Muscle of leg (tissue), 11 donors: ENCODE measurements around the gene DPYSL5. TPM values are rescaled to one million over a fixed set of nuclear protein-coding genes. Genes with fewer than 3 reads are reported as not detected.

Experiments used
- DNase-seq: peaks from one replicate; pipeline ENCODE4 v3.0.0; 2013
- H3K27ac ChIP-seq: one replicate; pipeline ENCODE4 v1.5.1; 2013; ENCODE audit warnings: mild to moderate bottlenecking, low read length, control low read depth
- H3K27me3 ChIP-seq: one replicate; pipeline ENCODE4 v1.6.1; 2013; ENCODE audit warnings: low read length; ENCODE audit not compliant: control insufficient read depth, insufficient read depth
- H3K36me3 ChIP-seq: one replicate; pipeline ENCODE4 v1.6.1; 2013; ENCODE audit warnings: low read length; ENCODE audit not compliant: control insufficient read depth, insufficient read depth
- H3K4me1 ChIP-seq: one replicate; pipeline ENCODE4 v1.6.1; 2013; ENCODE audit warnings: low read length; ENCODE audit not compliant: control insufficient read depth, insufficient read depth
- H3K4me3 ChIP-seq: one replicate; pipeline ENCODE4 v1.5.1; 2013; ENCODE audit warnings: low read length, control low read depth
- H3K9me3 ChIP-seq: replicated peaks from 2 replicates; pipeline ENCODE4 v1.6.1; 2013; ENCODE audit warnings: low read depth, low read length; ENCODE audit not compliant: control insufficient read depth
- WGBS: methylation state at CpG from one replicate; pipeline ENCODE4 v1.1.5; 2013; ENCODE audit warnings: missing lambda C conversion rate; ENCODE audit not compliant: insufficient coverage; 5-methylcytosine and 5-hydroxymethylcytosine counted together
- polyA plus RNA-seq, 8 donors: library from polyadenylated mRNA; unstranded; fragments of 120-200 nt; gene quantifications; one replicate each; pipeline versions ENCODE4 v1.2.1 to v1.2.3, GENCODE V29; 2013; ENCODE audit warnings: inconsistent platforms in 1 of 8, low replicate concordance in 1 of 8; ENCODE audit not compliant: insufficient read length in 8 of 8, insufficient read depth in 1 of 8
- total RNA-seq: library from RNA; stranded (reverse); fragments of 120-200 nt; gene quantifications from one replicate; pipeline ENCODE4 v1.2.4, GENCODE V29; 2013

The DPYSL5 gene
- total and polyA plus RNA-seq, 9 donors = 10.0 to 33.6 (median 22.0) TPM

DNA sequence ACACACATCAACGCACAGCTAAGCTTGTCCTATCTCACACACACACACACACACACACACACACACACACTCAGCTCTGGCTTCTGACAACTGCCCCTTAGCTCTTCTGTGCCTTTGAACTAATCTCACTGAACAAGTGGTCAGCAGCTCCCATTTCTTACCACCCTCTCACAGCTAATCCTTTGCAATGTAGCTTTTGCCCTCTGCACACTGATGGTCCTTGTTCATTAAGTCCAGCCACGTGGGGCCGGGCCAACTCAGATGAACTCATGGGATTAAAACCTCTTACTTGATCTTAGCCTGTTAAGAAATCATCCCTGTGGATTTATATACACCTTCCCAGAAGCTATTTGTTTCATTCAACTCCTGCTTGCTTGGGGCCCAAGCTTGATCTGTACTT lies 36.6 kb downstream of the DPYSL5 start:
- peak overlapping the region; percentile 68 for H3K27ac ChIP-seq
- no peaks in the 10 kb centered on the region for H3K9me3 ChIP-seq
- WGBS = 55% methylated on average over 3 of the region's 3 CpGs
- peaks cover 8% of the 10 kb centered on the region for H3K27me3 ChIP-seq
- H3K4me1 ChIP-seq = peaks cover 14% of the 10 kb centered on the region
- no peaks in the 10 kb centered on the region for H3K36me3 ChIP-seq
- peak; percentile 75 for DNase-seq
- no peak overlapping the region for H3K4me3 ChIP-seq

DNA sequence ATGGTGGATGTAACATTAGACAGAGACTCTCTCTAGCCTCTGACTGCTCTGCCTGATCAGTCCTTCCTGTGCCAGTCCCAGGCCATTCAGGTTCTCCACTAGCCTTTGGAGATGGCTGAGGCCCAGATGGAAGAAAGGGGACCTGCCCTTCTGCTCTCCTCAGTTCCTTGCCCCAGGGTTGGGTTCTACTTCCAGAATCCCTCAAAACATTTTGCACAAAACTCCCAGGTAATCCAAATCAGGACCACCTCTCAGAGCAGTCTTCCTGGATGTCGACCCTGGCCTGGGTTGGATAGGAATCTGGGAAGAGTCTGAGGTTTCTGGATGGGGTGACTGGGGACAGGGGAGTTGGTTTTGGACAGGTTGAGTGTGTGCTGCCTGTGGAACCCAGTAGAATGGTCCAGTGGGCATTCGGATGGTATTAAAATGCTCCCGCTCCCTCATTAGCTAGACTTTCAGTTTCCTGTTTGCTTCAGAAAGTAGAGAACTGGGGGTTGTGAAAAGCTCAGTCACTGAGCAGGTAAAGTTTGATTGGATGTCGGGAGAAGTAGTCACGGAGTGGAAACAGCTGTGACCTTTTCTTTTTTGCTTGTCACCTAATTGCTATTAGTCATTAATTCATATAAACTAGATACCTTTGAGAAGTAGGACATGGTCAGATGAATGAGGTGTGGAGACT lies 37.9 kb downstream of the DPYSL5 start:
- Histone ChIP-seq H3K4me1 (peaks cover 14% of the 10 kb centered on the region), H3K36me3 (no peaks in the 10 kb centered on the region), H3K27ac (no peak overlapping the region), H3K27me3 (peaks cover 12% of the 10 kb centered on the region), H3K4me3 (no peak overlapping the region), H3K9me3 (no peaks in the 10 kb centered on the region)
- 76% methylated on average over 3 of the region's 5 CpGs for WGBS
- DNase-seq = no peak

DNA sequence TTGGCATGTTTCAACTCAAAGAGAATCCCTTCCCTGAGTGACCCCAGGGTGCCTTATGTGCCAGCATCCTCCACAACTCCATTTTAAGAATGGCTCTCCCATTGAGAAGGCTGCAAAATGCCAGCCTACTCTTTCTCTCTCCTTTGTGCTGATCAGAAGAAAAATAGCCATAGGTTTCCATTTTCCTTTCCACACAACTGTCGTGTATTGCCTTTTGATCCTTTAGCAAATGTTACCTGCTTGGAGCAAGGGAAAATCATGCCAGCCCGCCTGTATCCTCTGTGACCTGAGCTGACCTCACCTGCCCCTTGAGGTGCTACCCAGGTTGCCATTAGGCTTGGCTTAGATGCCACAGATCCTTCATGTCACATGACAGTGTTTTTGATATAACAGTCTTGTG lies 38.8 kb downstream of the DPYSL5 start:
- Histone ChIP-seq H3K9me3 (no peaks in the 10 kb centered on the region), H3K4me3 (no peak overlapping the region), H3K27ac (no peak overlapping the region), H3K27me3 (peaks cover 12% of the 10 kb centered on the region), H3K4me1 (peaks cover 14% of the 10 kb centered on the region), H3K36me3 (no peaks in the 10 kb centered on the region)
- WGBS = 52% methylated on average over 2 of the region's 2 CpGs
- DNase-seq = no peak

DNA sequence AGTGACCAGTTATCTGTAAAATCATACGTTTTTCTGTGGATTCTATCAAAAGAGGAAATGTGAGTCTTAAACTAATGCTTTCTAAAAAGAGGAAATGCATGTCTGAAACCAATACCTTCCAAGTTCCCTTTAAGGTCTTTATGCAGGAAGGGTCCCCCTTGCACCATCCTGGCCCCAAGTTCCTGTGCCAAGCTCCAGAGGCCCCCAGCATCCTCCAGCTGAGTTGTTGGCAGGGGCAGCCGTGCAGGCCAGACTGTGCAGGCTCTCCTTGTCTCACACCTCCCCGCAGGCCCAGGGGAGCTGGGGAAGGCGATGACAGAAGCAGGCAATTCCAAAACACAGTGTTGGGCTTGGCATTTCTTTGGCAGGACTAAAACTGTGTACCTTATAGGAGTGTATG lies 39.2 kb downstream of the DPYSL5 start:
- Histone ChIP-seq H3K4me3 (no peak overlapping the region), H3K9me3 (no peaks in the 10 kb centered on the region), H3K27me3 (peaks cover 12% of the 10 kb centered on the region), H3K36me3 (no peaks in the 10 kb centered on the region), H3K27ac (no peak overlapping the region), H3K4me1 (peaks cover 14% of the 10 kb centered on the region)
- DNase-seq = peak; percentile 16
- WGBS = 40% methylated on average over 1 of the region's 4 CpGs

DNA sequence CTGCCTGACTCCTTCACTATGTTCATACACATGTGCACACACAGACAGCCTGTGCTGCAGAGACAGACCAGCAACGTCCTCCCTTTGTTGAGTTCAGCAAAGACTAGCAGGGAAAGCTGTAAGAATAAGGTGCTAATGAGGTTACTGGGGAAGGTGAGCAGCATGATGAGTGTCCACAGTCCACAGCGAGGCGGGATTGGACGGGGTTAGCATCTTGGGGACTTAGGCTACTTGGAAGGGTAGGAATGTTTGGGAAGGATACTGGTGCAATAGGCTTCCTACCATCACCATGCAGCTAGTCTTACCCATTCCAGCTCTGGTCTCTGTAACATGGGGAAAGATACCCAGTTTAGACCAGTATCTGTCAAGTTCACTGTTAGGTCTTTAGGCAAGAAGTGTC lies 41.9 kb downstream of the DPYSL5 start:
- DNase-seq = no peak
- H3K27ac ChIP-seq = no peak overlapping the region
- H3K36me3 ChIP-seq = no peaks in the 10 kb centered on the region
- peaks cover 12% of the 10 kb centered on the region for H3K27me3 ChIP-seq
- H3K4me1 ChIP-seq = peaks cover 13% of the 10 kb centered on the region
- no peaks in the 10 kb centered on the region for H3K9me3 ChIP-seq
- H3K4me3 ChIP-seq = no peak overlapping the region
- WGBS = 67% methylated on average over 1 of the region's 4 CpGs

DNA sequence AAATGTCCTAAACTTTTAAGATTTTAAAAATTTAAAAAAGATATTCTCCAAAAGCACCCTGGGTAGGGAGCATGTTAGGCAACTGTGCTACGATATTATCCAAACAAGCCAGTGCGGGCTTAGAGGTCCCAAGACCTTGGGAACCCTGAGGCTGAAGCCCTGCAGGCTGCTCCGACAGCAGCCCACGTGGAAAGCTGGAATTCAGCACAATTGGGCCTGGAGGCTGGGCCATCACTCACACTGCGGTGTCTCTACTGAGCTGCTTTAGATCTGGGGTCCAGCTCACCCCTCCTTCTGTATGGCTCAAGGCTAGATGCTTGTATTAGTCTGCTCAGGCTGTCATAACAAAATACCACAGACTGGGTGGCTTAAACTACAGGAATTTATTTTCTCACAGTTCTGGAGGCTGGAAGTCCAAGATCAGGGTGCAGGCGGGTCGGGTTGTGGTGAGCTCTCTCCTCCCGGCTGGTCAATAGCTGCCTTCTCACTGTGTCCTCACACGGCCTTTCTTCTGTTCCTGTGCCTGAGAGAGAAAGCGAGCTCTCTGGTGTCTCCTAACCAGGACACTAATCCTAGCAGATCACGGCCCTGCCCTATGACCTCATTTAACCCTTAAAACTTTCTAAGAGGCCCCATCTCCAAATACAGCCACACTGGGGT lies 42.5 kb downstream of the DPYSL5 start:
- peaks cover 3% of the 10 kb centered on the region for H3K9me3 ChIP-seq
- no peak overlapping the region for H3K27ac ChIP-seq
- DNase-seq = no peak
- peaks cover 9% of the 10 kb centered on the region for H3K27me3 ChIP-seq
- H3K4me1 ChIP-seq = peaks cover 10% of the 10 kb centered on the region
- WGBS = 73% methylated on average over 8 of the region's 11 CpGs
- H3K36me3 ChIP-seq = no peaks in the 10 kb centered on the region
- H3K4me3 ChIP-seq = no peak overlapping the region

DNA sequence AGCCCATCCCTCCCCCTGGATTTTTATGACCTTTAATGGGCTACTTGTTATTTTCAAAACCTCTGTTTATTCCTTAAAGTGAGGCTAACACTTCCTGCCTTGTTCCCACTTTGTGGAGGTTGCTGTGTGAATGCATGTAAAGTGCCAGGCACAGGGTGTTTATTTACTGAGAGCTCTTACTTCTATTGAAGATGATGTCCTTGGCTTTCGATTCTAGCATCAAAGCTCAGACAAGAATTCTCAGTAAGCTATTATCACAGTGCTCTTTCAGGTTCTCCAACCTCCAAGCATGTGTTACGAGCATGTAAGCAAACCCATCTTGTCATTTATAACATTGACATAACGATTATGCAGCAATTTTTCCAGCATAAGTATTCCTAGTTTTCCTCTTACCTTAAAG lies 44.2 kb downstream of the DPYSL5 start:
- DNase-seq = no peak
- H3K27ac ChIP-seq = no peak overlapping the region
- 43% methylated on average over 1 of the region's 3 CpGs for WGBS
- H3K4me3 ChIP-seq = no peak overlapping the region
- H3K36me3 ChIP-seq = no peaks in the 10 kb centered on the region
- peaks cover 3% of the 10 kb centered on the region for H3K27me3 ChIP-seq
- H3K4me1 ChIP-seq = peaks cover 6% of the 10 kb centered on the region
- H3K9me3 ChIP-seq = peaks cover 3% of the 10 kb centered on the region

DNA sequence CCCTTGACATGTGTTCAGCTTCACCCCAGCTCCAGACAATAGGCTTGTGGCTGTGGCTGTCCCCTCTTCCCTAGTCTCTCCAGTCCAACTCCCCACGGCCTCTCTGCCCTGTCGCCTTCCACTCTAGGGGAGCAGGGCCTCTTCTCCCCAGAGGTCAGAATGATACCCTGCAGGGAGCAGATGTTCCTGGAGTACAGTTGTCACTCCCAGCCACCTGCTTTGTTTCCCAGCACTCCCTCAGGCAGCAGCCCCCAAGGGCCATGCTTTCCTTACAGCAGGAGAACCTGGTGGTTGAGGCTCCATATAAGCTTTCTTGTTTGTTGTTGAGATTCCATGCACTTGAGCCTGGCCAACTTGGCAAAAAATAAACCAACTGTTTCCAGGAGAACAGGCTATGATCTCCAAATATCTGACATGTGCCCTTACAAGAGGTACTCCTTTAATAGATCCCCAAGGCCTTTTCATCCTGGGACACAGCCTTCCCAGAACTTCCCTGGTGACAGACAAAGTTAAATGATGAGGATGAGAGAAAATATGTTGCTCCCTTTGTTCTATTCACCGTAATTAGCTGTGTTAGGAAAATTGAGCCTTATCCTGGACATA lies 45.1 kb downstream of the DPYSL5 start:
- 67% methylated on average over 1 of the region's 3 CpGs for WGBS
- Histone ChIP-seq H3K36me3 (no peaks in the 10 kb centered on the region), H3K4me1 (peaks cover 10% of the 10 kb centered on the region), H3K9me3 (peaks cover 3% of the 10 kb centered on the region), H3K4me3 (no peak overlapping the region), H3K27ac (peak overlapping the region; percentile 3), H3K27me3 (peaks cover 3% of the 10 kb centered on the region)
- DNase-seq = peak; percentile 36

DNA sequence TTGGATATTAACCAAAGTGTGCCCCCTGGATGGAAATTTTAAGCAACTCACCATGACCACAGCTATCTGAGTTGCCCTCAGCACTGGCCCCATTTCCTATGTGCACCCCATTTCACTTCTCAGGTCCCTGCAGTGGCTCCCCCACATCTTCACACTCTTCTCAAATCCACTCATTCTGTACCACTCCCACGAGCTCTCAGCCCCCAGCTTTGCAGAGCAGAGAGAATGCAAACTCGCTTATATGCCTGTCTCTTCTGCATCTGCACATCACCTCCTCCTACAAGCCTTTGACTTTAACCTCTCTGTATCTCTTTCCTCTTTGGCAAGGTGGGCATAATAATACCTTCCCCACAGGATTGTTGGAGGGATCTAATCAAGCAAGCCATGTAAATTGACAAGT lies 46.2 kb downstream of the DPYSL5 start:
- no peak for DNase-seq
- Histone ChIP-seq H3K4me3 (no peak overlapping the region), H3K4me1 (peaks cover 17% of the 10 kb centered on the region), H3K9me3 (peaks cover 3% of the 10 kb centered on the region), H3K27me3 (peaks cover 3% of the 10 kb centered on the region), H3K36me3 (no peaks in the 10 kb centered on the region), H3K27ac (no peak overlapping the region)
- 78% methylated on average over 2 of the region's 2 CpGs for WGBS

DNA sequence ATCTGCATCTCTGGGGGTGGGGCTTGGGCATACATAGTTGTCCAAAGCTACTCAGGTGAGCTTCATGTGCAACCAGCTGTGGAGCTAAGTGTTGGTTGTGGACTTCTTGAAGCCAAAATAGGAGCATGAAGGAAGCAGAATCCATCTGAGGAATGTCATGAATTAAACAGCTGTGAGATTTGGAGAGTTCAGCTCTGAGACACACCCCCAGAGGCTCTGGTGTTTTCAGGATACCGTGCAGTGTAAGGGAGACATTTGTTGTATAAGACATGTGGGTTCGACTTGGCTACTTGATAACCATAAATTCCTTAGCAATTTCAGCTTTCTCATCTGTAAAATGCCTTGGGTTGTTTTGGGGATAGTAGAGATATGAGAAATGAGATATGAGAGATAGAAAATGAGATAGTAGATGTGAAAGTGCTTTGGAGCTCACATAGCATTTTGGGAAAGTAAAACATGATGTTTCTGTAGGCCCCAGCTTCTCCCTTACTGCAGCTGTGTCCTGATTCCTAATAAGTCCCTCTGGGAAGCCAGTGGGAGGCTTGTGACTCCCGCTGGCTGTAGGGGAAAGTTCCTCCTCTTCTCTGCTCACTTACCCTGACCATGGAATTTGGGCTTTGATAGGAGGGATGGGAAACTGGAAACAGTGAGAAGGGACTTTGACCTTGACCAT lies 50.0 kb downstream of the DPYSL5 start:
- Histone ChIP-seq H3K27me3 (no peaks in the 10 kb centered on the region), H3K9me3 (peaks cover 3% of the 10 kb centered on the region), H3K4me3 (no peak overlapping the region), H3K27ac (peak overlapping the region; percentile 45), H3K4me1 (peaks cover 28% of the 10 kb centered on the region), H3K36me3 (no peaks in the 10 kb centered on the region)
- no CpG with 5 or more reads among the region's 3 CpGs for WGBS
- peak; percentile 45 for DNase-seq
